ENCODE results near the gene NMT1. TPM values are rescaled to one million over a fixed set of nuclear protein-coding genes. Genes with fewer than 3 reads are reported as not detected.
A peak's percentile ranks its signal among the peaks of the same experiment; 100 is the strongest.

The NMT1 gene
- total and polyA plus RNA-seq, 2 experiments from 2014 or later: 95.6 to 298 TPM

DNA sequence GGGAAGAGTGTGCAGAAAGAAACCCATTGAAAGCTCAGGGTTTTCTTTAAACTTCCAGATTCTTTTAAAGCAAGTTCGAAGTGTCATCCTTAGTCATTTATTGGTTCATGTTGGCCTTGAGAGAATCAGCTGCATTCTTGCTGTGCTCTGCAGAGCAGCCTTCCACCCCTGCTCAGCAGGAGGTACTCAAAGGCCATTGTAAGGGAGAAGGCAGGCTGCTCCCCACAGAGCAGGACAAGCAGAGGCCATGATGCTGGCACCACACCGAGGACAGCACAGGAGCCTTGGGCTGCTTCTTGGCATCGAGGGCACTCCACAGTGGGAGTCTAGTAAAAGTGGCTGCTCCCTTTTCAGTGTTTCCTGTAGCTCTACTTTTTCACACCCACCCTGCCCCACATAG lies 29.6 kb downstream of the NMT1 start:
- H3K9me2 ChIP-seq (ENCODE audit: insufficient read depth): no peaks in the 10 kb centered on the region
- no peaks in the 10 kb centered on the region for H3K4me1 ChIP-seq (ENCODE audit: insufficient read depth)
- H4K20me1 ChIP-seq (replicated peaks; ENCODE audit: insufficient read depth): peaks cover 15% of the 10 kb centered on the region
- peak overlapping the region; percentile 43; the same call in 1 of the 2 replicates for H3K4me2 ChIP-seq
- Mint-ChIP-seq H3K4me1 (peaks cover 8% of the 10 kb centered on the region), H3K27me3 (ENCODE audit: insufficient read depth, low read depth, poor library complexity) (no peaks in the 10 kb centered on the region), H3K36me3 (ENCODE audit: low read depth) (peaks cover 77% of the 10 kb centered on the region), H3K4me3 (no peak overlapping the region), H3K27ac (peak overlapping the region; percentile 61), H3K9me3 (no peaks in the 10 kb centered on the region)
- H3K36me3 ChIP-seq (ENCODE audit: insufficient read depth): peaks cover 40% of the 10 kb centered on the region
- H3F3A ChIP-seq (replicated peaks; ENCODE audit: low read depth): peaks cover 4% of the 10 kb centered on the region; the same call in 1 of the 2 replicates
- no peaks in the 10 kb centered on the region for H3K27me3 ChIP-seq (ENCODE audit: insufficient read depth)
- DNase-seq (ENCODE audit: low spot score): no peak
- TF ChIP-seq, protein P1, sequence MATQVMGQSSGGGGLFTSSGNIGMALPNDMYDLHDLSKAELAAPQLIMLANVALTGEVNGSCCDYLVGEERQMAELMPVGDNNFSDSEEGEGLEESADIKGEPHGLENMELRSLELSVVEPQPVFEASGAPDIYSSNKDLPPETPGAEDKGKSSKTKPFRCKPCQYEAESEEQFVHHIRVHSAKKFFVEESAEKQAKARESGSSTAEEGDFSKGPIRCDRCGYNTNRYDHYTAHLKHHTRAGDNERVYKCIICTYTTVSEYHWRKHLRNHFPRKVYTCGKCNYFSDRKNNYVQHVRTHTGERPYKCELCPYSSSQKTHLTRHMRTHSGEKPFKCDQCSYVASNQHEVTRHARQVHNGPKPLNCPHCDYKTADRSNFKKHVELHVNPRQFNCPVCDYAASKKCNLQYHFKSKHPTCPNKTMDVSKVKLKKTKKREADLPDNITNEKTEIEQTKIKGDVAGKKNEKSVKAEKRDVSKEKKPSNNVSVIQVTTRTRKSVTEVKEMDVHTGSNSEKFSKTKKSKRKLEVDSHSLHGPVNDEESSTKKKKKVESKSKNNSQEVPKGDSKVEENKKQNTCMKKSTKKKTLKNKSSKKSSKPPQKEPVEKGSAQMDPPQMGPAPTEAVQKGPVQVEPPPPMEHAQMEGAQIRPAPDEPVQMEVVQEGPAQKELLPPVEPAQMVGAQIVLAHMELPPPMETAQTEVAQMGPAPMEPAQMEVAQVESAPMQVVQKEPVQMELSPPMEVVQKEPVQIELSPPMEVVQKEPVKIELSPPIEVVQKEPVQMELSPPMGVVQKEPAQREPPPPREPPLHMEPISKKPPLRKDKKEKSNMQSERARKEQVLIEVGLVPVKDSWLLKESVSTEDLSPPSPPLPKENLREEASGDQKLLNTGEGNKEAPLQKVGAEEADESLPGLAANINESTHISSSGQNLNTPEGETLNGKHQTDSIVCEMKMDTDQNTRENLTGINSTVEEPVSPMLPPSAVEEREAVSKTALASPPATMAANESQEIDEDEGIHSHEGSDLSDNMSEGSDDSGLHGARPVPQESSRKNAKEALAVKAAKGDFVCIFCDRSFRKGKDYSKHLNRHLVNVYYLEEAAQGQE (IDR thresholded peaks at IDR 0.05; ENCODE audit: unreplicated experiment): no peak
- TF ChIP-seq, protein P2, sequence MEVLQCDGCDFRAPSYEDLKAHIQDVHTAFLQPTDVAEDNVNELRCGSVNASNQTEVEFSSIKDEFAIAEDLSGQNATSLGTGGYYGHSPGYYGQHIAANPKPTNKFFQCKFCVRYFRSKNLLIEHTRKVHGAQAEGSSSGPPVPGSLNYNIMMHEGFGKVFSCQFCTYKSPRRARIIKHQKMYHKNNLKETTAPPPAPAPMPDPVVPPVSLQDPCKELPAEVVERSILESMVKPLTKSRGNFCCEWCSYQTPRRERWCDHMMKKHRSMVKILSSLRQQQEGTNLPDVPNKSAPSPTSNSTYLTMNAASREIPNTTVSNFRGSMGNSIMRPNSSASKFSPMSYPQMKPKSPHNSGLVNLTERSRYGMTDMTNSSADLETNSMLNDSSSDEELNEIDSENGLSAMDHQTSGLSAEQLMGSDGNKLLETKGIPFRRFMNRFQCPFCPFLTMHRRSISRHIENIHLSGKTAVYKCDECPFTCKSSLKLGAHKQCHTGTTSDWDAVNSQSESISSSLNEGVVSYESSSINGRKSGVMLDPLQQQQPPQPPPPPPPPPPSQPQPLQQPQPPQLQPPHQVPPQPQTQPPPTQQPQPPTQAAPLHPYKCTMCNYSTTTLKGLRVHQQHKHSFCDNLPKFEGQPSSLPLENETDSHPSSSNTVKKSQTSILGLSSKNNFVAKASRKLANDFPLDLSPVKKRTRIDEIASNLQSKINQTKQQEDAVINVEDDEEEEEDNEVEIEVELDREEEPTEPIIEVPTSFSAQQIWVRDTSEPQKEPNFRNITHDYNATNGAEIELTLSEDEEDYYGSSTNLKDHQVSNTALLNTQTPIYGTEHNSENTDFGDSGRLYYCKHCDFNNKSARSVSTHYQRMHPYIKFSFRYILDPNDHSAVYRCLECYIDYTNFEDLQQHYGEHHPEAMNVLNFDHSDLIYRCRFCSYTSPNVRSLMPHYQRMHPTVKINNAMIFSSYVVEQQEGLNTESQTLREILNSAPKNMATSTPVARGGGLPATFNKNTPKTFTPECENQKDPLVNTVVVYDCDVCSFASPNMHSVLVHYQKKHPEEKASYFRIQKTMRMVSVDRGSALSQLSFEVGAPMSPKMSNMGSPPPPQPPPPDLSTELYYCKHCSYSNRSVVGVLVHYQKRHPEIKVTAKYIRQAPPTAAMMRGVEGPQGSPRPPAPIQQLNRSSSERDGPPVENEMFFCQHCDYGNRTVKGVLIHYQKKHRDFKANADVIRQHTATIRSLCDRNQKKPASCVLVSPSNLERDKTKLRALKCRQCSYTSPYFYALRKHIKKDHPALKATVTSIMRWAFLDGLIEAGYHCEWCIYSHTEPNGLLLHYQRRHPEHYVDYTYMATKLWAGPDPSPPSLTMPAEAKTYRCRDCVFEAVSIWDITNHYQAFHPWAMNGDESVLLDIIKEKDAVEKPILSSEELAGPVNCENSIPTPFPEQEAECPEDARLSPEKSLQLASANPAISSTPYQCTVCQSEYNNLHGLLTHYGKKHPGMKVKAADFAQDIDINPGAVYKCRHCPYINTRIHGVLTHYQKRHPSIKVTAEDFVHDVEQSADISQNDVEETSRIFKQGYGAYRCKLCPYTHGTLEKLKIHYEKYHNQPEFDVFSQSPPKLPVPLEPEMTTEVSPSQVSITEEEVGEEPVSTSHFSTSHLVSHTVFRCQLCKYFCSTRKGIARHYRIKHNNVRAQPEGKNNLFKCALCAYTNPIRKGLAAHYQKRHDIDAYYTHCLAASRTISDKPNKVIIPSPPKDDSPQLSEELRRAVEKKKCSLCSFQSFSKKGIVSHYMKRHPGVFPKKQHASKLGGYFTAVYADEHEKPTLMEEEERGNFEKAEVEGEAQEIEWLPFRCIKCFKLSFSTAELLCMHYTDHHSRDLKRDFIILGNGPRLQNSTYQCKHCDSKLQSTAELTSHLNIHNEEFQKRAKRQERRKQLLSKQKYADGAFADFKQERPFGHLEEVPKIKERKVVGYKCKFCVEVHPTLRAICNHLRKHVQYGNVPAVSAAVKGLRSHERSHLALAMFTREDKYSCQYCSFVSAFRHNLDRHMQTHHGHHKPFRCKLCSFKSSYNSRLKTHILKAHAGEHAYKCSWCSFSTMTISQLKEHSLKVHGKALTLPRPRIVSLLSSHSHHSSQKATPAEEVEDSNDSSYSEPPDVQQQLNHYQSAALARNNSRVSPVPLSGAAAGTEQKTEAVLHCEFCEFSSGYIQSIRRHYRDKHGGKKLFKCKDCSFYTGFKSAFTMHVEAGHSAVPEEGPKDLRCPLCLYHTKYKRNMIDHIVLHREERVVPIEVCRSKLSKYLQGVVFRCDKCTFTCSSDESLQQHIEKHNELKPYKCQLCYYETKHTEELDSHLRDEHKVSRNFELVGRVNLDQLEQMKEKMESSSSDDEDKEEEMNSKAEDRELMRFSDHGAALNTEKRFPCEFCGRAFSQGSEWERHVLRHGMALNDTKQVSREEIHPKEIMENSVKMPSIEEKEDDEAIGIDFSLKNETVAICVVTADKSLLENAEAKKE (CRISPR knock-in tag; IDR thresholded peaks at IDR 0.05): no peak
- TF ChIP-seq, protein P3, sequence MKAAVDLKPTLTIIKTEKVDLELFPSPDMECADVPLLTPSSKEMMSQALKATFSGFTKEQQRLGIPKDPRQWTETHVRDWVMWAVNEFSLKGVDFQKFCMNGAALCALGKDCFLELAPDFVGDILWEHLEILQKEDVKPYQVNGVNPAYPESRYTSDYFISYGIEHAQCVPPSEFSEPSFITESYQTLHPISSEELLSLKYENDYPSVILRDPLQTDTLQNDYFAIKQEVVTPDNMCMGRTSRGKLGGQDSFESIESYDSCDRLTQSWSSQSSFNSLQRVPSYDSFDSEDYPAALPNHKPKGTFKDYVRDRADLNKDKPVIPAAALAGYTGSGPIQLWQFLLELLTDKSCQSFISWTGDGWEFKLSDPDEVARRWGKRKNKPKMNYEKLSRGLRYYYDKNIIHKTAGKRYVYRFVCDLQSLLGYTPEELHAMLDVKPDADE (IDR thresholded peaks at IDR 0.05): no peak
- TF ChIP-seq ZNF331 (CRISPR knock-in tag; IDR thresholded peaks at IDR 0.05; ENCODE audit: low read depth): no peak
- TF ChIP-seq CREB1 (CRISPR knock-in tag; IDR thresholded peaks at IDR 0.05; ENCODE audit: low read depth): no peak
- H3K27ac ChIP-seq (ENCODE audit: low read depth): no peak overlapping the region
- H3K79me2 ChIP-seq (replicated peaks; ENCODE audit: insufficient read depth): no peaks in the 10 kb centered on the region
- no peak overlapping the region for H3K4me3 ChIP-seq
- peak; percentile 91 for ATAC-seq
- H2AFZ ChIP-seq: no peak overlapping the region
